Activated naive CD8-positive, alpha-beta T cell treated with anti-CD3 and anti-CD28 coated beads, Interleukin-2, amount 50 U/mL, for 16 hours (primary cell): ENCODE data around the gene MCMBP.

Source experiments
- DNase-seq: peaks from one replicate; pipeline ENCODE4 v3.0.0-alpha.2; 2020; ENCODE audit warnings: low read depth, low spot score

MCMBP gene

GRCh38 chr10:119786117-119786769, 86.4 kb downstream of the MCMBP start:
- no peak for DNase-seq

GRCh38 chr10:119784340-119785067, 88.1 kb downstream of the MCMBP start:
- DNase-seq: no peak

- no peak for DNase-seq
Measured at GRCh38 chr10:119783665-119784027, 89.0 kb downstream of the MCMBP start.

- DNase-seq: no peak
Measured at GRCh38 chr10:119782981-119783664, 89.5 kb downstream of the MCMBP start.

GRCh38 chr10:119781498-119781897, 91.1 kb downstream of the MCMBP start:
- DNase-seq: no peak

- no peak for DNase-seq
Measured at GRCh38 chr10:119780879-119781480, 91.7 kb downstream of the MCMBP start.
